Activated CD8-positive, alpha-beta memory T cell treated with anti-CD3 and anti-CD28 coated beads for 4 hours (primary cell): ENCODE results near the gene RPS28.
"Not testable (repeated sequence)": the region's sequence is repeated elsewhere in the genome, so short reads cannot be mapped to it uniquely, and the experiment has no call there.

Experiments used
- DNase-seq, 2 donors: peaks; one replicate each; pipeline ENCODE4 v3.0.0-alpha.2; 2020; ENCODE audit warnings: low read depth in 2 of 2

RPS28 gene

GRCh38 chr19:8321067-8321985 lies at the start of gene RPS28, which contains the start of gene NDUFA7:
Gene RPS28, plus strand, starts transcription at chr19:8321496. Its CDS starts 35 bp downstream, at chr19:8321531.
Gene NDUFA7, minus strand, starts transcription at chr19:8321375. Its CDS starts 17 bp downstream, at chr19:8321358.
- DNase-seq, result peak; percentile 95

- not testable (repeated sequence) for DNase-seq
These were observed 44.8 kb upstream of the RPS28 start for GRCh38 chr19:8276508-8276907.

GRCh38 chr19:8291337-8291736 lies 30.0 kb upstream of the RPS28 start:
- DNase-seq, result not testable (repeated sequence)

GRCh38 chr19:8302357-8302691 lies 19.0 kb upstream of the RPS28 start:
- DNase-seq, result no peak

GRCh38 chr19:8302734-8303133 lies 18.6 kb upstream of the RPS28 start:
- DNase-seq, result no peak

GRCh38 chr19:8304841-8305621 lies 16.3 kb upstream of the RPS28 start:
- DNase-seq, result no peak

GRCh38 chr19:8305798-8306197 lies 15.5 kb upstream of the RPS28 start:
- DNase-seq, result no peak

- DNase-seq, result no peak
These were observed 14.9 kb upstream of the RPS28 start for GRCh38 chr19:8306235-8307054.

- no peak for DNase-seq
These were observed 13.8 kb upstream of the RPS28 start for GRCh38 chr19:8307400-8307964.

GRCh38 chr19:8307965-8308866 lies 13.1 kb upstream of the RPS28 start, which contains the start of gene CD320:
Gene CD320, minus strand, starts transcription at chr19:8308358. Its CDS starts 68 bp downstream, at chr19:8308290.
- DNase-seq, result peak; percentile 62 to 74

- DNase-seq, result no peak
These were observed 12.4 kb upstream of the RPS28 start for GRCh38 chr19:8308891-8309291.

GRCh38 chr19:8310342-8311055 lies 10.8 kb upstream of the RPS28 start:
- no peak for DNase-seq

GRCh38 chr19:8311461-8312260 lies 9.6 kb upstream of the RPS28 start:
- no peak for DNase-seq

GRCh38 chr19:8314981-8315640 lies 6.2 kb upstream of the RPS28 start:
- DNase-seq, result not testable (repeated sequence)

GRCh38 chr19:8316351-8317125 lies 4.8 kb upstream of the RPS28 start:
- DNase-seq, result no peak

GRCh38 chr19:8318835-8319234 lies 2.5 kb upstream of the RPS28 start:
- not testable (repeated sequence) for DNase-seq

- no peak for DNase-seq
These were observed 1.3 kb upstream of the RPS28 start for GRCh38 chr19:8319807-8320520.
